Urinary bladder (tissue), 4 donors: ENCODE measurements around the gene ZNF385D. TPM values are rescaled to one million over a fixed set of nuclear protein-coding genes. Genes with fewer than 3 reads are reported as not detected.

Experiments
- DNase-seq: peaks from one replicate; pipeline ENCODE4 v3.0.0-alpha.2; 2015; ENCODE audit errors: extremely low spot score
- H3K27ac ChIP-seq: one replicate; pipeline ENCODE4 v1.5.1; 2013; ENCODE audit warnings: low read depth, mild to moderate bottlenecking, moderate library complexity
- H3K36me3 ChIP-seq: one replicate; pipeline ENCODE4 v1.6.1; 2013; ENCODE audit warnings: mild to moderate bottlenecking, moderate library complexity; ENCODE audit not compliant: insufficient read depth
- H3K4me1 ChIP-seq: one replicate; pipeline ENCODE4 v1.6.1; 2013; ENCODE audit warnings: mild to moderate bottlenecking, moderate library complexity; ENCODE audit not compliant: insufficient read depth
- H3K4me3 ChIP-seq: one replicate; pipeline ENCODE4 v1.5.1; 2013; ENCODE audit warnings: low read depth, low read length
- WGBS: extraction: QIAGEN DNeasy Blood & Tissue Kit; methylation state at CpG from one replicate; pipeline ENCODE4 v1.1.7; 2013; 5-methylcytosine and 5-hydroxymethylcytosine counted together
- polyA plus RNA-seq: library from polyadenylated mRNA; stranded (reverse); fragments of 200-250 nt; gene quantifications from one replicate; pipeline ENCODE4 v1.2.3, GENCODE V29; 2013
- total RNA-seq: library from RNA; depleted of rRNA; stranded (reverse); fragments of >200 nt; gene quantifications from one replicate; pipeline ENCODE4 v1.2.3, GENCODE V29; 2014
- donor health status: healthy with polysubstance abuse.
- donor health status: healthy.

The ZNF385D gene
- total and polyA plus RNA-seq, 2 donors: 2.4 to 46.2 TPM

DNA sequence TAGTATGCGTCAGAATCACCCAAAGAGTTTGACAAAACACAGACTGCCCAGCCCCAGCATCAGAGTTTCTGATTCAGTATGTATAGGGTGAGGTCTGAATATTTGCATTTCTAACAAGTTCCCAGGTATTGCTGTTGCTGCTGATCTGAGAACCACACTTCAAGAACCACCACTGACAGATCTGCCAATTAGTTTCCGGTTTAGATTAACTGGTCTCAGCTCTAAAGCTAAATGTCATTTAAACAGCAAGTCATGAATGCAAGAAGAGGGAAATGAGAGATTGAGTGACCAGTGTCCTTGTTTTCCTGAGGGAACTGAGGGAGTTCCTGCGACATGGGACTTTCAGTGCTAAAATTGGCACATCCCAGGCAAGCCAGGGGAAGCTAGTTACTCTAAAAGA is 305.0 kb downstream of the ZNF385D start:
- whole genome bisulfite sequencing: 83% methylated on average over 3 of the region's 3 CpGs
- H3K27ac ChIP-seq: no peak overlapping the region
- no peaks in the 10 kb centered on the region for H3K36me3 ChIP-seq
- DNase-seq: no peak
- H3K4me3 ChIP-seq: no peak overlapping the region
- H3K4me1 ChIP-seq: no peaks in the 10 kb centered on the region

DNA sequence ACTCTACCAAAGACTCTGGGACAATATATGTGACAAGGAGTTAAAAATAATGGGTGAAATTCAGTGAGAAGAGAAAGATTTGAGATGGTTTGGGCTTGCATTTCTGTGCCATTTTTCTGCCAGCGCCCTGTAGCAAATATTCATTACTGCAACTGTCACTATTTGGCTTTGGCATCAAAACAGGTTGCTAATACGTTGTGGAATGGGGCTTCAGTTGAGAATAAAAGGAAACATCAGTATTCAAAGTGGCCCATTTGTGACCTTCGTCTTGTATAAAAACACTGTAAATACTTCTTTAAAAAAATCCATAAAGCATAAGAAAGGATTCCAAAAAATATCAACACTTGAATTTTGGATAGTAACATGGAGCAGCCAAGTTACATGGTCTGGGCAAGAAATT is 309.2 kb downstream of the ZNF385D start:
- DNase-seq: no peak
- 68% methylated on average over 3 of the region's 3 CpGs for WGBS
- no peak overlapping the region for H3K4me3 ChIP-seq
- no peaks in the 10 kb centered on the region for H3K4me1 ChIP-seq
- no peaks in the 10 kb centered on the region for H3K36me3 ChIP-seq
- H3K27ac ChIP-seq: no peak overlapping the region

GRCh38 chr3:21436835-21437234 is 314.2 kb downstream of the ZNF385D start:
- 80% methylated on average over 11 of the region's 11 CpGs for WGBS
- Histone ChIP-seq H3K27ac (no peak overlapping the region), H3K36me3 (no peaks in the 10 kb centered on the region), H3K4me3 (no peak overlapping the region), H3K4me1 (no peaks in the 10 kb centered on the region)
- no peak for DNase-seq

GRCh38 chr3:21435871-21436270 is 315.1 kb downstream of the ZNF385D start:
- no peak for DNase-seq
- 70% methylated on average over 2 of the region's 2 CpGs for WGBS

GRCh38 chr3:21434310-21434709 is 316.7 kb downstream of the ZNF385D start:
- no peak overlapping the region for H3K4me3 ChIP-seq
- H3K36me3 ChIP-seq: no peaks in the 10 kb centered on the region
- H3K4me1 ChIP-seq: no peaks in the 10 kb centered on the region
- no peak for DNase-seq
- no peak overlapping the region for H3K27ac ChIP-seq
- 93% methylated on average over 1 of the region's 1 CpG for WGBS

More at GRCh38 chr3:21435871-21436270, 315.1 kb downstream of the ZNF385D start:
- H3K4me3 ChIP-seq: no peak overlapping the region
- no peak overlapping the region for H3K27ac ChIP-seq
- no peaks in the 10 kb centered on the region for H3K36me3 ChIP-seq
- no peaks in the 10 kb centered on the region for H3K4me1 ChIP-seq

DNA sequence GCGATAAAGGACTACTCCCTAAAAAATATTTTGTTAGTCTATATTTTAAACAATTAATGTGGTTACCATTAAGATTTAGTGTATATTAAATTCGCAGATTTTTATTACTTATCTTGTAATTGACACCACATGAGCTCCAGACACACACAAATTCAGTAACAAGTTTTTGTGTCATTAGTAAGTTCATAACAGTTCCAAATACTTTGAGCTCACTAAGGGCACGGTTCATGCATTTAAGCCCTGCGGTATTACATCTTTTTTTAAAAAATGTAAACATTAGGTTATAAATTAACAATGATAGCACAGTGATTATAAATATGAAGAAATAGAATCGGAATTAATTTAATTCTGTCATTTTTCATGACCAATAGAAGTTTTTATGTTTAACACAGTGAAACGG is 317.3 kb downstream of the ZNF385D start:
- no peak for DNase-seq
- 67% methylated on average over 6 of the region's 6 CpGs for WGBS
- Histone ChIP-seq H3K36me3 (no peaks in the 10 kb centered on the region), H3K4me3 (no peak overlapping the region), H3K27ac (no peak overlapping the region), H3K4me1 (no peaks in the 10 kb centered on the region)

- no peak for DNase-seq
- Histone ChIP-seq H3K36me3 (no peaks in the 10 kb centered on the region), H3K27ac (no peak overlapping the region), H3K4me3 (no peak overlapping the region), H3K4me1 (no peaks in the 10 kb centered on the region)
- 84% methylated on average over 4 of the region's 4 CpGs for WGBS
These were observed 324.1 kb downstream of the ZNF385D start for GRCh38 chr3:21426920-21427319.

- 69% methylated on average over 2 of the region's 2 CpGs for WGBS
- Histone ChIP-seq H3K27ac (no peak overlapping the region), H3K36me3 (no peaks in the 10 kb centered on the region), H3K4me3 (no peak overlapping the region), H3K4me1 (no peaks in the 10 kb centered on the region)
- DNase-seq: no peak
These were observed 325.3 kb downstream of the ZNF385D start for GRCh38 chr3:21425715-21426114.

- Histone ChIP-seq H3K36me3 (no peaks in the 10 kb centered on the region), H3K4me1 (no peaks in the 10 kb centered on the region), H3K4me3 (no peak overlapping the region), H3K27ac (no peak overlapping the region)
- no peak for DNase-seq
- whole genome bisulfite sequencing: 70% methylated on average over 9 of the region's 9 CpGs
These were observed 329.9 kb downstream of the ZNF385D start for GRCh38 chr3:21421096-21421495.

GRCh38 chr3:21417991-21418390 is 333.0 kb downstream of the ZNF385D start:
- no peak overlapping the region for H3K27ac ChIP-seq
- WGBS: 63% methylated on average over 1 of the region's 1 CpG
- no peaks in the 10 kb centered on the region for H3K4me1 ChIP-seq
- no peak overlapping the region for H3K4me3 ChIP-seq
- no peak for DNase-seq
- no peaks in the 10 kb centered on the region for H3K36me3 ChIP-seq

GRCh38 chr3:21414506-21414905 is 336.5 kb downstream of the ZNF385D start:
- Histone ChIP-seq H3K4me3 (no peak overlapping the region), H3K36me3 (no peaks in the 10 kb centered on the region), H3K4me1 (no peaks in the 10 kb centered on the region), H3K27ac (no peak overlapping the region)
- DNase-seq: no peak
- 58% methylated on average over 4 of the region's 4 CpGs for WGBS

DNA sequence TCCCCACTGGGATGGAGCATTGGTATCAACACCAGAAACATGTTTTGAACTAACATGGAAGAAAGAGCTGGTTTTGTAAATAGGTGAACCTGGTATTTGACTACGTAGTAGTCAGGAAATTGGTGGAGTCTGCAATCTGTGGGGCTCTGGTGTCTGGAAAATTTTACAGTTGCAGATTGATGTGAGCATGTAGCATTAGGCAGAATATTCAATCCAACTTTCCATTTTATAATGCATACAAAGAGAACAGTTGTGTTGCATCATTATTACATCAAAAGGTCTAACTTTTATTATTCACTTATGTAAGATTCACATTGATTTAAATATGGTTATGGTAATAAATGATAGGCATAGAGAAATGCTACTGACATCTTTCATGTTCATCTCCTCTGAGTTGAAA is 340.0 kb downstream of the ZNF385D start:
- H3K36me3 ChIP-seq: no peaks in the 10 kb centered on the region
- no peak overlapping the region for H3K27ac ChIP-seq
- 92% methylated on average over 1 of the region's 1 CpG for WGBS
- H3K4me3 ChIP-seq: no peak overlapping the region
- no peaks in the 10 kb centered on the region for H3K4me1 ChIP-seq
- no peak for DNase-seq

GRCh38 chr3:21409401-21409800 is 341.6 kb downstream of the ZNF385D start:
- no peak overlapping the region for H3K27ac ChIP-seq
- DNase-seq: no peak
- WGBS: 66% methylated on average over 2 of the region's 2 CpGs
- no peaks in the 10 kb centered on the region for H3K4me1 ChIP-seq
- no peaks in the 10 kb centered on the region for H3K36me3 ChIP-seq
- no peak overlapping the region for H3K4me3 ChIP-seq

GRCh38 chr3:21407743-21408142 is 343.3 kb downstream of the ZNF385D start:
- WGBS: 49% methylated on average over 1 of the region's 1 CpG

More at GRCh38 chr3:21407743-21408142, 343.3 kb downstream of the ZNF385D start:
- H3K36me3 ChIP-seq: no peaks in the 10 kb centered on the region
- no peaks in the 10 kb centered on the region for H3K4me1 ChIP-seq
- no peak for DNase-seq
- H3K4me3 ChIP-seq: no peak overlapping the region
- H3K27ac ChIP-seq: no peak overlapping the region
